Activated effector memory CD4-positive, alpha-beta T cell treated with anti-CD3 and anti-CD28 coated beads, Interleukin-2, amount 50 U/mL, for 16 hours (primary cell): Measurements from ENCODE around the gene THBD.

Experiments used
- DNase-seq: peaks from one replicate; pipeline ENCODE4 v3.0.0-alpha.2; 2020

The THBD gene

DNA sequence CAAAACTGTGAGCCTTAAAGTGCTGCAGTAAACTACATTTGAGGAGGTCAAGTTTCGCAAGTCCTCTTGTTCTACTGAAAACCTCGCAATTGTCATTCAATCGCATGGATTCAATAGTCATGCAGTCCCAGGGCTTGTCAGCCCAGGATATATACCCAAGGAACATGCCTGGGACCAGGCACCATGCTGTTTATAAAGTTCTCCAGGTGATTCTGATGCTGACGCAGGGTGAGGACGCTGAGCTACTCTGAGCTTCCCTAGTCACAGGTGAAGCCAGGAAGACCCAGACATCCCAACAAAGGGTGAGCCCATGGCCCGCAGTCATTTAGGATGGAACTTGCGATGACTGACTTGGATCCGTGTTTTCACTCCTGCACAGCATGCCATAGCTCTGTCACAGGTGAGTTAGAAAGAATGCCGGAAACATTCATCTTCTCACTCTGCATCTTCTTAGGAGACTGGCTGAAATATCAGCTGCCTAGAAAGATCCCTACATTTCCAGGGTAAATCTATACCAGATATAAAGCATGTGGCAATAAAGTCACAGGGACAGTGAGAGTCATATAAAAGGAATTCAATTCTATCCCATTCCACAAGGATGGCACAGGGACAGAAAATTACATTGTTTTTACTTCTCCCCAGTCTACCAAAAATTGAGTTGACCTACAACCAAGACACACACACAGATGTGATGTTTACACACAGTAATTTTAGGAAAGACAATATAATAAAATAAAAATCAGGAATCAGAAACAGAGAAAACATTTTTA, 41.4 kb downstream of the THBD start:
- no peak for DNase-seq

DNA sequence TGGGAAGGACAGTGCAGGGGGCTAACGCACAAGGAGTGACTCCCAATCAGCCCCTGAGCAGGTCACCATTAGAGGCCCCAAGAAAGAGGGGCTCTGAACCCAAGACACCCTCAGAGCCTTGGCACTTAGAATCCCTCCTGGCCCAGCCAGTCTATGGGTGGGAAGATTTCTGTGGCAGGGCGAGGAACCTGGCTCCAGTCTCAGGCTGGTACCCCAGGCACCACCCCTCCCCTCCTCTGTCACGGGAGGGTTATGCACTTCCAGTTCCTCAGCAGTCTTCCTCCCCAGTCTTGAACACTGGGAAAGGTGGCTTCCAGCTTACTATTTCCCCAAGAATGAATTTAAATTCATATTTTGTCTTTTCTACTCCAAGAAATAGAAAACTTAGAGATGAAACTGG, 42.0 kb downstream of the THBD start:
- no peak for DNase-seq

DNA sequence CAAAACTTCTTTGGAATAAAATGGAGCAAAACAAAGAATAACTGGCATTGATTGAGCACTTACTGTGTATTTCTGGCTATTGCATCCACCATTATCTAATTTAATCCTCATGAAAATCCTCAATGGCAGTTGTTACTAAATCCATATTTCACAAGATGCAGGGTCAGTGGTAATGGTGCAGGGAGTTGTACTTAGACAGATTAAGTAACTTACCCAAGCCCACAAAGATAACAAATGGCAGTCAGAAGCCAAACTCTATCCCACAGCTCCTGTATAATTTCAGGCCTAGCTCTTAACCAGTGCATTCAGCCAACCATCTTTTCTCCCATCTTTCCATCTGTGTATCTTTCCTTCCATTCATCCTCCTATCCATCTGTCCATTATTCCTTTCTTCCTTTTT, 43.7 kb downstream of the THBD start:
- no peak for DNase-seq

DNA sequence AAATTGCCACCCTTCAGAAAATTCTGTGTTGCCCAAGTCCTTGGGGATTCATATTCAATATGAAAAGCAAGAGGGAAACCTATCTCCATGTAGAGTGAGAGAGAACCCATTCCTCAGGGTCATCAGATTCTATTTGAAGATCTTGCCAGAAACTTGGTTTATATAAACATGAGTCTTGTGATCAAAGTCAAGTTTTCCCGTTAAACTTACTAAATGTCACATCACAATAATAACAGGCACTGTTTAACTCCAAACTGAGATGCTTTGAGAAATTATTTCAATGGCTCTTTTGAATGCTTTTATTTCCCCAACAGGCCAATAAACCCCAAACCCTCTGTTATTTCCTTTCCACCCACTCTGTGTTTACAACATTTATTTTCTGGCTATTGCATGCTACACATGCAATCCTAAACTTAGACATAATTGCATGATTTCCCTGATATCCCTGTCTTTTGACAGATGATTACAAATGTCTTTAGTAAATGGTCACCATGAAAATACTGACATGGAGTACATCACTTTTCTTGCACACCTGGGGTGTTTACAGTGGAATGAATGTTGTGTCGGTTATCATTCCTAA, 45.5 kb downstream of the THBD start:
- DNase-seq = no peak

DNA sequence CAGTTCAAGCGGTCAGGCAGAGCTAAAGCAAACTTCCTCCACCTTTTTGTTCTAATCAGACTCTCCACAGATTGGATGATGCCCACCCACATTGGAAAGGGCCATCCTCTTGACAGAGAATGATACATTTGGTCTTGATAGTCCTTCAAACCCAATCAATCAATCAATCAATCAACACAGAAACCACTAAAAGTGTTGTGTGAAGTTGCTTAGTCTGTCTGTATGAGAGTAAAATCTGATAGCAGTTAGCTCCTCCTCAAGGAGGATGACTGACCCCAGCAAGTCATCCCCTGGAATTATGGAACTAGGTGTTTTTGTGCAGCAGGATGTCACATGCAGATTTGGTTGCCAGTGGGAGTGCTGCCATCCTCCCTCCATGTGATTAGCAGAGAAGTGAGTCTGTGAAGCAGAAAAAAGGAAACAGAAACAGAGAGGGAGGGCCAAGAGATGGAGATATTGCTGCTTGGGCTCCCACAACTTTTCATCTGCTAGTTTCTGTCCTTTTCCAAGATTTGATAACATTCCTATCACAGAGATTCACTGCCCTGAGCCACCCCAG, 46.3 kb downstream of the THBD start:
- DNase-seq = no peak

DNA sequence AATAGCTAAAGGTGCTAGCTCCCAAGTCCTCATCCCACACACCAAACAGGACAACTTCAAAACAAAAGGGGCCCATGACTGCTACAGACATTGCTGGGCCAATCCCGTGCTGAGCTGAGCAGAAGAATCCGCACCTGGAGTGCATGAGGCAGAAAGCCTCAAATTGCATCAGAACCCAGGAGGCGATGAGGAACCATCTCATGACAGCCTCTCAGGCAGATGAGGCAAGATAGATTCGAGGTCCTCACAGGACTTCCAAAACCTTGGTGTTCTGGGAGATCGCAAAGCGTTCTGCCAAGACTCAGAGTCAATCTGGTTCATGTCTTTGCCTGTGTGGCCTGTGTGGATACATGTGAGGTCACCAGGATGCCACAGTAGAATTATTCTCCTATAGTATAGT, 47.2 kb downstream of the THBD start:
- no peak for DNase-seq

DNA sequence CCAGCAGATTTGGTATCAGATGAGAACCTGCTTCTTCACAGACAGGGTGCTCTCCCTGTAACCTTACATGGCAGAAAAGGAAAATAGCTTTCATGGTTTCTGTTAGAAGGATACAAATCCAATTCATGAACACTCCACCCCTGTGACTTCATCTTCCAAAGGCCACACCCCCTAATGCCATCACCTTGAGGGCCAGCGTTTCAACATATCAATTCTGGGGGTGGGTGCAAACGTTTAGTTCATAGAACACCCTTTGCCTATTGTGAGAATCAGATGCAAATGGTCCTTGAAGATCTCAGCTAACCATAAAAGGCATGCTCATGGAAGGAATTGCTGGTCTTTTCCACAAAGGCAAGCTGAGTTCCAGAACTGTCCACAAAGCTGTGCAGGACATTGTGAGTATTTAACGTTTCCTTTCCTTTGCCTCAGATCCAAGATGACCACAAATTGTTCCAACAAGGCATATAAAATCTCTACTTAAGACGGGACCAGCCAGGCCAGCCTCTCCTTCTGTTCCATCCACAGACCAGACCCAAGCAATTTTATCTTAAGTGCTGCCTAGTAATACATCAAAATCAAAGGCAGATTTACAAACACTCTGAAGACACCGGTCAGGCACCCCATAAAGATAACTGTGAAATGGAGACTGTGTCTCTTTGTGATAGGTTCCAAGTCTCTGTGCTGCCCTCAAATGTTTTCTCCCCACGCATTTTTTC, 49.1 kb downstream of the THBD start:
- DNase-seq = no peak

DNA sequence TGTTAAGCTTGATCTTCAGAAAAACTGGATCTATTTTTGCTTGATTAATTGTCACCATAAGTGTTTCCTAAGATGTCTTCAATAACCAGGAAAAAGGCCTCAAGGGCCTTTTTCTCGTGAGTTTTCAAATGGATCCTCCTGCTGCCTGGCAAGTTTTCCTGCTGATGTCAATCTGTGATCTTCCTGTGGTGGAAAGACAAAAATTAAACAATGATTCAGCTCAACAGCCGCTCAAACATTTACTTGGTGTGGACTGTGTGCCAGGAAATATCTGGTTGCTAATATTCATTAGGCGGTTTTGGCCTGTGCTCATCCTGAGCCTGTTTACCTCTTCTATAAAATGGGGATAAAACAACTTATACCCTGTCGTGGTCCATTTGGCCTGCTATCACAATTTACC, 49.7 kb downstream of the THBD start:
- DNase-seq = no peak

DNA sequence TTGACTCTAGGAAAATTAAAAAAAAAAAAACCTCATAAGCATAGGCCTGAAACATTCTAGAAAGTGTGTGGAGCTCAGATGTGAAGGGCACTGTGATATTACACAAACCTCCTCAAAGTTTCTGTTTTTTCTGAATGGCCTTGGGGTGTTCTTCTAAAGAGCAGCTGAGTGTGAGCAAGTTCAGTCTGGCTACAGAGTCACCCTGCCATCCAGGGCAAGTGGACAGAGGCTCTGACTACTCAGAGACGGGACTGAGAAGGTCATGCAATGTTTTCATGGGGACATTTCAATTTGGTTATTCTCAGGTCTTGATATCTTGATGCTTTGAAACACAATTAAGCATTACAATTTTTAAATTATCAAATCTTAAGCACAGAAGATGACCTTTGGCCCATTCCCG, 51.0 kb downstream of the THBD start:
- no peak for DNase-seq

DNA sequence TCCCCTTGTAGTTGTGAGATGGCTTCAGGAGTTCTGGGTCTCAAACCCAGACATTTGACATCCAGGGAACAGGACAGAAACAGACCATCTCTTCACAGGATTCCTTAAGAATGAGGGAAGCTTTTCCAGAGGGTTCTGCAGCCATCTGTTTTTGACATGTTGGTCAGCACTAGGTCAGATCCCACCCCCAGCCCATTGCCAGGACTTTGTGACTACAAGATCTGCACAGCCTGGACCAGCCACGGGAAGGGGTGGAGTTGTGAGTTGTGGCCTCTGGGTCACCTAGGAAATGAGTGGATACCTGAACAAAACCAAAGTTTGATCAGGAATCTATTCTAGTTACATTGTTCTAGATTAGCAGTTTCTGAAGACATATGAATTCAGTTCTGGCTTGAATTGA, 53.5 kb downstream of the THBD start:
- DNase-seq = no peak
